Astrocyte (in vitro differentiated cells and primary cell): ENCODE measurements around the gene ERCC5. TPM values are rescaled to one million over a fixed set of nuclear protein-coding genes. Genes with fewer than 3 reads are reported as not detected.

Source experiments
- DNase-seq: peaks from one replicate; pipeline ENCODE4 v3.0.0-alpha.2; 2010; ENCODE audit warnings: low read depth
- FAIRE-seq: peaks from 2 replicates; lab custom pipeline; 2011; peaks lifted over from hg19 to GRCh38; lab: Jason Lieb, UNC
- H2AFZ ChIP-seq: 2 replicates; pipeline ENCODE4 v1.6.0; 2012; ENCODE audit warnings: low read depth, low read length, inconsistent platforms
- H3K27ac ChIP-seq: 2 replicates; pipeline ENCODE4 v1.5.1; 2011; ENCODE audit warnings: low read depth, low read length, inconsistent platforms
- H3K27me3 ChIP-seq: 2 replicates; pipeline ENCODE4 v1.6.0; 2011; ENCODE audit warnings: low read length, inconsistent platforms; ENCODE audit not compliant: insufficient read depth
- H3K36me3 ChIP-seq: 2 replicates; pipeline ENCODE4 v1.5.1; 2011; ENCODE audit warnings: low read length, inconsistent platforms; ENCODE audit not compliant: insufficient read depth
- H3K4me1 ChIP-seq: 2 replicates; pipeline ENCODE4 v1.5.1; 2011; ENCODE audit warnings: low read length, inconsistent platforms; ENCODE audit not compliant: insufficient read depth
- H3K4me2 ChIP-seq: 2 replicates; pipeline ENCODE4 v1.6.0; 2012; ENCODE audit warnings: low read length, inconsistent platforms
- H3K4me3 ChIP-seq: 2 replicates; pipeline ENCODE4 v1.5.1; 2011; ENCODE audit warnings: low read depth, mild to moderate bottlenecking, low read length, inconsistent platforms; ENCODE audit not compliant: insufficient read depth
- H3K79me2 ChIP-seq: 2 replicates; pipeline ENCODE4 v1.6.0; 2012; ENCODE audit warnings: mild to moderate bottlenecking, low read length, inconsistent platforms; ENCODE audit not compliant: insufficient read depth
- H3K9ac ChIP-seq: 2 replicates; pipeline ENCODE4 v1.6.0; 2012; ENCODE audit warnings: mild to moderate bottlenecking, low read length, inconsistent platforms
- H3K9me3 ChIP-seq: 2 replicates; pipeline ENCODE4 v1.5.1; 2012; ENCODE audit warnings: low read depth, mild to moderate bottlenecking, low read length, inconsistent platforms; ENCODE audit not compliant: insufficient read depth
- H4K20me1 ChIP-seq: 2 replicates; pipeline ENCODE4 v1.6.0; 2012; ENCODE audit warnings: low read length, inconsistent platforms; ENCODE audit not compliant: insufficient read depth
- H3K27ac Mint-ChIP-seq: one replicate; pipeline ENCODE4 v1.8.0; 2021; ENCODE audit warnings: mild to moderate bottlenecking, mixed read lengths; ENCODE audit not compliant: unreplicated experiment
- H3K27me3 Mint-ChIP-seq: one replicate; pipeline ENCODE4 v1.8.0; 2021; ENCODE audit warnings: low read depth, mixed read lengths; ENCODE audit not compliant: unreplicated experiment
- H3K36me3 Mint-ChIP-seq: one replicate; pipeline ENCODE4 v1.8.0; 2021; ENCODE audit warnings: low read depth, mixed read lengths; ENCODE audit not compliant: unreplicated experiment
- H3K4me1 Mint-ChIP-seq: one replicate; pipeline ENCODE4 v1.8.0; 2021; ENCODE audit warnings: low read depth, mixed read lengths; ENCODE audit not compliant: unreplicated experiment
- H3K4me3 Mint-ChIP-seq: one replicate; pipeline ENCODE4 v1.8.0; 2021; ENCODE audit warnings: mild to moderate bottlenecking, moderate library complexity, mixed read lengths; ENCODE audit not compliant: unreplicated experiment
- H3K9me3 Mint-ChIP-seq: one replicate; pipeline ENCODE4 v1.8.0; 2021; ENCODE audit warnings: mild to moderate bottlenecking, mixed read lengths; ENCODE audit not compliant: unreplicated experiment
- CTCF ChIP-seq: IDR thresholded peaks from 2 replicates; pipeline ENCODE4 v1.5.1; 2011; ENCODE audit warnings: low read depth, mild to moderate bottlenecking, inconsistent platforms, low read length, moderate library complexity; ENCODE audit not compliant: insufficient read depth
- EZH2 ChIP-seq: IDR thresholded peaks from 2 replicates; pipeline ENCODE4 v1.6.1; 2012; ENCODE audit warnings: mild to moderate bottlenecking, low read length, inconsistent platforms; ENCODE audit not compliant: insufficient read depth
- total RNA-seq: library from RNA; stranded (reverse); gene quantifications from 2 replicates; pipeline ENCODE4 v1.2.1, GENCODE V29; 2021

Gene ERCC5
- total RNA-seq, 1 donor from 2014 or later = 42.9 TPM

GRCh38 chr13:102862624-102863210, 16.9 kb downstream of the ERCC5 start:
- Mint-ChIP-seq H3K27me3 (no peaks in the 10 kb centered on the region), H3K27ac (no peak overlapping the region), H3K4me3 (no peak overlapping the region), H3K4me1 (peaks cover 4% of the 10 kb centered on the region), H3K36me3 (peaks cover 21% of the 10 kb centered on the region), H3K9me3 (peaks cover 3% of the 10 kb centered on the region)
- TF ChIP-seq EZH2 (no peak), CTCF (no peak)
- Histone ChIP-seq H3K27ac (no peak overlapping the region), H3K79me2 (peaks cover 8% of the 10 kb centered on the region), H3K4me3 (no peak overlapping the region), H3K9me3 (no peaks in the 10 kb centered on the region), H3K36me3 (peaks cover 68% of the 10 kb centered on the region), H3K9ac (no peak overlapping the region), H3K4me2 (no peak overlapping the region), H2AFZ (no peak overlapping the region), H4K20me1 (peaks cover 35% of the 10 kb centered on the region), H3K27me3 (no peaks in the 10 kb centered on the region), H3K4me1 (no peaks in the 10 kb centered on the region)
- FAIRE-seq (no peak), DNase-seq (no peak)

GRCh38 chr13:102863590-102863989, 17.8 kb downstream of the ERCC5 start:
- Histone ChIP-seq H3K79me2 (peaks cover 8% of the 10 kb centered on the region), H3K9me3 (no peaks in the 10 kb centered on the region), H3K36me3 (peaks cover 64% of the 10 kb centered on the region), H3K9ac (no peak overlapping the region), H3K4me3 (no peak overlapping the region), H3K27me3 (no peaks in the 10 kb centered on the region), H3K4me2 (no peak overlapping the region), H3K27ac (no peak overlapping the region), H2AFZ (no peak overlapping the region), H3K4me1 (no peaks in the 10 kb centered on the region), H4K20me1 (peaks cover 35% of the 10 kb centered on the region)
- DNase-seq = no peak
- FAIRE-seq = no peak
- Mint-ChIP-seq H3K4me1 (peaks cover 7% of the 10 kb centered on the region), H3K27ac (no peak overlapping the region), H3K36me3 (peaks cover 21% of the 10 kb centered on the region), H3K4me3 (no peak overlapping the region), H3K27me3 (no peaks in the 10 kb centered on the region), H3K9me3 (peaks cover 3% of the 10 kb centered on the region)
- TF ChIP-seq CTCF = no peak
- TF ChIP-seq EZH2 = no peak

GRCh38 chr13:102868366-102868936, 22.6 kb downstream of the ERCC5 start:
- Histone ChIP-seq H2AFZ (no peak overlapping the region), H3K9ac (no peak overlapping the region), H3K36me3 (peaks cover 41% of the 10 kb centered on the region), H3K27ac (no peak overlapping the region), H4K20me1 (peaks cover 36% of the 10 kb centered on the region), H3K79me2 (peaks cover 5% of the 10 kb centered on the region), H3K27me3 (no peaks in the 10 kb centered on the region), H3K4me3 (no peak overlapping the region), H3K4me2 (no peak overlapping the region), H3K9me3 (no peaks in the 10 kb centered on the region), H3K4me1 (peaks cover 17% of the 10 kb centered on the region)
- Mint-ChIP-seq H3K27ac (peak overlapping the region; percentile 16), H3K4me1 (peaks cover 28% of the 10 kb centered on the region), H3K4me3 (no peak overlapping the region), H3K27me3 (no peaks in the 10 kb centered on the region), H3K9me3 (peaks cover 3% of the 10 kb centered on the region), H3K36me3 (peaks cover 15% of the 10 kb centered on the region)
- no peak for TF ChIP-seq CTCF
- no peak for TF ChIP-seq EZH2
- DNase-seq = no peak
- no peak for FAIRE-seq
